Panc1 (cell line): ENCODE measurements around the gene ANAPC1.
"Not testable (repeated sequence)": the region's sequence is repeated elsewhere in the genome, so short reads cannot be mapped to it uniquely, and the experiment has no call there.

Experiments used
- TCF7L2 ChIP-seq: IDR thresholded peaks from 2 replicates; pipeline ENCODE4 v1.6.1; 2011; ENCODE audit warnings: mild to moderate bottlenecking, low read depth, low read length, inconsistent platforms
- TF ChIP-seq, protein P1 (sequence below): fragments of 450-650 bp; IDR thresholded peaks from 2 replicates; pipeline ENCODE4 v1.5.1; 2017; ENCODE audit warnings: mild to moderate bottlenecking

DNA sequence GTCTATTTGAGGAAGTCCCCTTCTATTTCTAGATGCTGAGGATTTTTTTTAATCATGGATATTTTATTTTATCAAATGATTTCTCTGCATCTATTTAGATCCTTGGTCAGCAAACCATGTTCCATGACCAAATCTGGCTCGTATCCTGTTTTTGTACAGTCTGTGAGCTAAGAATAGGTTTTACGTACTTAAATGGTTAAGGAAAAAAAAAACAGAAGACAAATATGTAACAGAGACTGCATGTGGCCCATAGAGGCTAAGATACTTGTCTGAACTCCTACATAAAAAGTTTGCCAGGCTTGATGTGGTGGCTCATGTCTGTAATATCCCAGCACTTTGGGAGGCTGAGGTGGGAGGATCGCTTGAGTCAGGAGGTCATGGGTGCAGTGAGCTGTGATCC is 31.4 kb downstream of the ANAPC1 start:
- TF ChIP-seq, protein P1, sequence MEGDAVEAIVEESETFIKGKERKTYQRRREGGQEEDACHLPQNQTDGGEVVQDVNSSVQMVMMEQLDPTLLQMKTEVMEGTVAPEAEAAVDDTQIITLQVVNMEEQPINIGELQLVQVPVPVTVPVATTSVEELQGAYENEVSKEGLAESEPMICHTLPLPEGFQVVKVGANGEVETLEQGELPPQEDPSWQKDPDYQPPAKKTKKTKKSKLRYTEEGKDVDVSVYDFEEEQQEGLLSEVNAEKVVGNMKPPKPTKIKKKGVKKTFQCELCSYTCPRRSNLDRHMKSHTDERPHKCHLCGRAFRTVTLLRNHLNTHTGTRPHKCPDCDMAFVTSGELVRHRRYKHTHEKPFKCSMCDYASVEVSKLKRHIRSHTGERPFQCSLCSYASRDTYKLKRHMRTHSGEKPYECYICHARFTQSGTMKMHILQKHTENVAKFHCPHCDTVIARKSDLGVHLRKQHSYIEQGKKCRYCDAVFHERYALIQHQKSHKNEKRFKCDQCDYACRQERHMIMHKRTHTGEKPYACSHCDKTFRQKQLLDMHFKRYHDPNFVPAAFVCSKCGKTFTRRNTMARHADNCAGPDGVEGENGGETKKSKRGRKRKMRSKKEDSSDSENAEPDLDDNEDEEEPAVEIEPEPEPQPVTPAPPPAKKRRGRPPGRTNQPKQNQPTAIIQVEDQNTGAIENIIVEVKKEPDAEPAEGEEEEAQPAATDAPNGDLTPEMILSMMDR = not testable (repeated sequence)
- TF ChIP-seq TCF7L2 = not testable (repeated sequence)
